Body of pancreas (tissue), 4 donors: ENCODE measurements around the gene NKAIN4. TPM values are rescaled to one million over a fixed set of nuclear protein-coding genes. Genes with fewer than 3 reads are reported as not detected.

Source experiments
- ATAC-seq: fragments of 150-250 bp; one replicate; pipeline ENCODE4 v1.9.1; 2016
- DNase-seq, 4 donors: peaks; one replicate each; pipeline ENCODE4 v3.0.0-alpha.2; 2019
- H3K27ac ChIP-seq, 4 donors: fragments of 200-600 bp; sonication (generic); 1 replicate in 3 of 4; 2 replicates in 1 of 4; pipeline versions ENCODE4 v1.5.1 to v1.6.1; 2016 to 2019; ENCODE audit warnings: mild to moderate bottlenecking in 1 of 4, mixed read lengths in 1 of 4, moderate library complexity in 1 of 4
- H3K27me3 ChIP-seq, 2 donors: fragments of 200-600 bp; sonication (generic); one replicate each; pipeline ENCODE4 v1.6.0; 2016; ENCODE audit warnings: mild to moderate bottlenecking in 1 of 2
- H3K36me3 ChIP-seq, 2 donors: fragments of 200-600 bp; sonication (generic); replicated peaks in 1 of 2; 2 replicates each; pipeline ENCODE4 v1.5.1; 2016; ENCODE audit warnings: low read depth in 2 of 2; ENCODE audit not compliant: insufficient read depth in 1 of 2
- H3K4me1 ChIP-seq: fragments of 200-600 bp; sonication (generic); one replicate; pipeline ENCODE4 v1.6.0; 2016
- H3K4me3 ChIP-seq, 2 donors: fragments of 200-600 bp; sonication (generic); 1 replicate in 1 of 2; 2 replicates in 1 of 2; pipeline ENCODE4 v1.5.1; 2016 to 2019
- H3K9me3 ChIP-seq, 3 donors: fragments of 200-600 bp; sonication (generic); 1 replicate in 2 of 3; 2 replicates in 1 of 3; pipeline ENCODE4 v1.5.1; 2016
- POLR2A ChIP-seq, 3 donors: fragments of 450-650 bp; IDR thresholded peaks; one replicate each; pipeline ENCODE4 v1.6.1; 2016; ENCODE audit warnings: antibody characterized with exemption in 3 of 3, mild to moderate bottlenecking in 2 of 3
- WGBS, 2 donors: methylation state at CpG; one replicate each; pipeline ENCODE4 v1.1.5; 2017; 5-methylcytosine and 5-hydroxymethylcytosine counted together
- intact Hi-C: fragments of 100-400 bp; cut with DNase I; formaldehyde crosslinking; loops from one replicate; pipeline ENCODE4 v1.15.1; 2023
- total RNA-seq, 2 donors: library from RNA; depleted of rRNA; stranded (reverse); fragments of >200 nt; gene quantifications; one replicate each; pipeline ENCODE4 v1.1.0, GENCODE V29; 2016
- TF ChIP-seq, protein P1 (sequence below), 7 experiments: fragments of 450-650 bp in 4 of 7; fragments of 200-600 bp in 3 of 7; sonication (generic) in 3 of 7; IDR thresholded peaks; one replicate each; pipeline ENCODE4 v1.5.1; 2016 to 2019; ENCODE audit warnings: antibody characterized with exemption in 7 of 7

NKAIN4 gene
- total RNA-seq, 2 donors from 2014 or later: not detected

GRCh38 chr20:63277466-63278272 is 23.4 kb upstream of the NKAIN4 start:
- no peak for TF ChIP-seq POLR2A (IDR thresholded peaks at IDR 0.05)
- TF ChIP-seq, protein P1, sequence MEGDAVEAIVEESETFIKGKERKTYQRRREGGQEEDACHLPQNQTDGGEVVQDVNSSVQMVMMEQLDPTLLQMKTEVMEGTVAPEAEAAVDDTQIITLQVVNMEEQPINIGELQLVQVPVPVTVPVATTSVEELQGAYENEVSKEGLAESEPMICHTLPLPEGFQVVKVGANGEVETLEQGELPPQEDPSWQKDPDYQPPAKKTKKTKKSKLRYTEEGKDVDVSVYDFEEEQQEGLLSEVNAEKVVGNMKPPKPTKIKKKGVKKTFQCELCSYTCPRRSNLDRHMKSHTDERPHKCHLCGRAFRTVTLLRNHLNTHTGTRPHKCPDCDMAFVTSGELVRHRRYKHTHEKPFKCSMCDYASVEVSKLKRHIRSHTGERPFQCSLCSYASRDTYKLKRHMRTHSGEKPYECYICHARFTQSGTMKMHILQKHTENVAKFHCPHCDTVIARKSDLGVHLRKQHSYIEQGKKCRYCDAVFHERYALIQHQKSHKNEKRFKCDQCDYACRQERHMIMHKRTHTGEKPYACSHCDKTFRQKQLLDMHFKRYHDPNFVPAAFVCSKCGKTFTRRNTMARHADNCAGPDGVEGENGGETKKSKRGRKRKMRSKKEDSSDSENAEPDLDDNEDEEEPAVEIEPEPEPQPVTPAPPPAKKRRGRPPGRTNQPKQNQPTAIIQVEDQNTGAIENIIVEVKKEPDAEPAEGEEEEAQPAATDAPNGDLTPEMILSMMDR (IDR thresholded peaks at IDR 0.05): no peak
- H3K27ac ChIP-seq: no peak overlapping the region
- H3K4me1 ChIP-seq: peaks cover 20% of the 10 kb centered on the region
- H3K4me3 ChIP-seq: no peak overlapping the region
- no peak for DNase-seq
- no peak for ATAC-seq
- intact Hi-C loops: no loop called here
- no peaks in the 10 kb centered on the region for H3K27me3 ChIP-seq
- no peaks in the 10 kb centered on the region for H3K9me3 ChIP-seq
- WGBS, 2 donors: 91 to 94% methylated on average over 19 to 26 of the region's 30 CpGs
- H3K36me3 ChIP-seq: peaks cover 14 to 19% of the 10 kb centered on the region in 2 donors

GRCh38 chr20:63276956-63277355 is 22.7 kb upstream of the NKAIN4 start:
- Histone ChIP-seq H3K4me3 (no peak overlapping the region), H3K4me1 (peaks cover 21% of the 10 kb centered on the region), H3K27me3 (no peaks in the 10 kb centered on the region), H3K9me3 (no peaks in the 10 kb centered on the region), H3K27ac (no peak overlapping the region), H3K36me3 (peaks cover 14 to 19% of the 10 kb centered on the region in 2 donors)
- no peak for DNase-seq
- TF ChIP-seq, protein P1 (IDR thresholded peaks at IDR 0.05): no peak
- no peak for TF ChIP-seq POLR2A (IDR thresholded peaks at IDR 0.05)
- intact Hi-C loops: no loop called here
- no peak for ATAC-seq
- WGBS, 2 donors: 92 to 93% methylated on average over 15 to 20 of the region's 20 CpGs

- H3K36me3 ChIP-seq: peaks cover 14 to 19% of the 10 kb centered on the region in 2 donors
- ATAC-seq (no peak), DNase-seq (no peak)
- H3K27me3 ChIP-seq: no peaks in the 10 kb centered on the region
- no peaks in the 10 kb centered on the region for H3K9me3 ChIP-seq
- WGBS, 2 donors: 86 to 90% methylated on average over 11 to 18 of the region's 18 CpGs
- intact Hi-C loops: no loop called here
- H3K27ac ChIP-seq: no peak overlapping the region
- no peak overlapping the region for H3K4me3 ChIP-seq
- peaks cover 27% of the 10 kb centered on the region for H3K4me1 ChIP-seq
- TF ChIP-seq, protein P1 (IDR thresholded peaks at IDR 0.05): no peak
- no peak for TF ChIP-seq POLR2A (IDR thresholded peaks at IDR 0.05)
These were observed 21.6 kb upstream of the NKAIN4 start for GRCh38 chr20:63275825-63276224.

DNA sequence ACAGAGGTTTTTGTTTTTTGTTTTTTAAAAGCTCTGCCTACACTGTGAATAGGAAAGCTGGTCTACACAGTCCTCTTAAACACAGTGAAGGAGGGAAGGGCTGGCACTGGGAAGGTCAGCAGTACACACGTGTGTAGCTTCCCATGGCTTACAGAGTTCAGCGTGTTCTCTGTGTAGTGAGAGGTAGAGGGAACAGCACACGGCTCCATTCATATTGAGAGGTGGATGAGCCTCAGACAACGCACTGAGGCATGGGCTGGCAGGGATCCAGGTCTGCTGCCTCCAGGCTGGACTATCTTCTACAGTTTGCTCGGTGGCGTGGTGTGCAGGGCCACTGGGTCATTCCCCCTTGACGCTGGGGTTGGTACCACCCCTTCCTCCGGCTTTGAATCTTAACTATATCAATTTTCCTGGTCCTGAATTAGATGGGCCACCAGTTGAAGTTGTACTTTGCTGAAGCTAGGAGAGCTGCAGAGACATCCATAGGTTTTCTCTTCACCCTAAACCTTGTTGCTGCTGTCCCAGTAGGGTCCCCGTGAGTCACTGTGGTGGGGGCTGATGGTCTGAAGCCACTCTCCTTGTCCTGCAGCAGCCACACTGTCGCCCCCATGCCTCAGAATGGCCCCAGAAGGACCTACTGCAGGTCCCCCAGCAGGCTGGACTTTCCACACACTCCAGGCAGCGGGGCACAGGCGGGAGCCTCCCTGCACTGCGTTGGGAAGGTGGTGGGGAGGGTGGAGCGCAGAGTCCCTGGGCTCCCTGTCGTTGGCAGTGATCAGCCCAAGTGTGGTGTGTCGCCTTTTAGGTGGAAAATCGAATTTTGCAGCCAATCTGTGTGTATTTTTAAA is 20.3 kb upstream of the NKAIN4 start:
- 45 to 46% methylated on average over 14 to 17 of the region's 17 CpGs for WGBS, 2 donors

More for the DNA sequence above, 20.3 kb upstream of the NKAIN4 start:
- no peak for TF ChIP-seq POLR2A (IDR thresholded peaks at IDR 0.05)
- TF ChIP-seq, protein P1 (IDR thresholded peaks at IDR 0.05): no peak
- DNase-seq (peak; percentile 35 to 66 (median 52)), ATAC-seq (peak; percentile 33)
- Histone ChIP-seq H3K27me3 (no peaks in the 10 kb centered on the region), H3K9me3 (no peaks in the 10 kb centered on the region), H3K27ac (no peak overlapping the region), H3K36me3 (peaks cover 10 to 19% of the 10 kb centered on the region in 2 donors), H3K4me3 (no peak overlapping the region), H3K4me1 (peaks cover 27% of the 10 kb centered on the region)
- intact Hi-C loops: no loop called here
